Mammary epithelial cell (primary cell): ENCODE measurements around the gene ATG2B.

Experiments
- EZH2 ChIP-seq: IDR thresholded peaks from 2 replicates; pipeline ENCODE4 v1.6.1; 2012; ENCODE audit warnings: low read length, inconsistent platforms, borderline replicate concordance
- TF ChIP-seq, protein P1 (sequence below), 2 donors: IDR thresholded peaks in 1 of 2; conservative IDR thresholded peaks in 1 of 2; 2 replicates each; pipeline ENCODE4 v1.5.1; 2011 to 2012; ENCODE audit warnings: inconsistent platforms in 2 of 2, low read length in 2 of 2, mild to moderate bottlenecking in 2 of 2, control low read depth in 1 of 2, low read depth in 1 of 2; ENCODE audit not compliant: insufficient read depth in 1 of 2; ENCODE audit errors: extremely low read depth in 1 of 2

DNA sequence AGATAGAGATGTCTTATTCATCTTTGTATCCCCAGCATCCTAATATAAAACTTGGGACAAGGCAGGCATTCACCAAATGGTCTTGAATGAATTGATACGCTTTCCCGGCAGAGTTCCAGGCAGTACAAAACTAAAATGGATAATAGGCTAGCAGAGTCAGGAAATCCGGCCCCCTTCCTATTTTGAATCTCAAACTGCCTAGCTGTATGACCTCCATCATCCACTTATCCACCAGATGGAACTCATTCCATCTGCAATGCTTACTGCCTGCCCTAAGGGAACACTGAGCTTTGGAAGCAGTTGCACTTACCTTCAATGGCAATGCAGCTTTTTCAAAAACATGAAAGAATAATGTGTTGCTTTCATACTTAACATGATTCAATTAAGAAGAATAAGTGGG, 63.7 kb downstream of the ATG2B start:
- TF ChIP-seq, protein P1, sequence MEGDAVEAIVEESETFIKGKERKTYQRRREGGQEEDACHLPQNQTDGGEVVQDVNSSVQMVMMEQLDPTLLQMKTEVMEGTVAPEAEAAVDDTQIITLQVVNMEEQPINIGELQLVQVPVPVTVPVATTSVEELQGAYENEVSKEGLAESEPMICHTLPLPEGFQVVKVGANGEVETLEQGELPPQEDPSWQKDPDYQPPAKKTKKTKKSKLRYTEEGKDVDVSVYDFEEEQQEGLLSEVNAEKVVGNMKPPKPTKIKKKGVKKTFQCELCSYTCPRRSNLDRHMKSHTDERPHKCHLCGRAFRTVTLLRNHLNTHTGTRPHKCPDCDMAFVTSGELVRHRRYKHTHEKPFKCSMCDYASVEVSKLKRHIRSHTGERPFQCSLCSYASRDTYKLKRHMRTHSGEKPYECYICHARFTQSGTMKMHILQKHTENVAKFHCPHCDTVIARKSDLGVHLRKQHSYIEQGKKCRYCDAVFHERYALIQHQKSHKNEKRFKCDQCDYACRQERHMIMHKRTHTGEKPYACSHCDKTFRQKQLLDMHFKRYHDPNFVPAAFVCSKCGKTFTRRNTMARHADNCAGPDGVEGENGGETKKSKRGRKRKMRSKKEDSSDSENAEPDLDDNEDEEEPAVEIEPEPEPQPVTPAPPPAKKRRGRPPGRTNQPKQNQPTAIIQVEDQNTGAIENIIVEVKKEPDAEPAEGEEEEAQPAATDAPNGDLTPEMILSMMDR (conservative IDR thresholded peaks at IDR 0.05 in 1 of 2, IDR thresholded peaks at IDR 0.05 in 1 of 2; ENCODE audit: extremely low read depth in 1 of 2, insufficient read depth in 1 of 2, low read depth in 1 of 2, low read length in 2 of 2) = no peak
- TF ChIP-seq EZH2 = no peak
